GM20431 (cell line): ENCODE results near the gene NRG2.

Source experiments
- in situ Hi-C: fragments of 300-500 bp; cut with MseI, MboI; formaldehyde crosslinking; loops from one replicate; pipeline ENCODE4 v1.15.0; 2020; ENCODE audit warnings: low sequenced_read_pairs; ENCODE audit not compliant: unreplicated experiment

Gene NRG2

DNA sequence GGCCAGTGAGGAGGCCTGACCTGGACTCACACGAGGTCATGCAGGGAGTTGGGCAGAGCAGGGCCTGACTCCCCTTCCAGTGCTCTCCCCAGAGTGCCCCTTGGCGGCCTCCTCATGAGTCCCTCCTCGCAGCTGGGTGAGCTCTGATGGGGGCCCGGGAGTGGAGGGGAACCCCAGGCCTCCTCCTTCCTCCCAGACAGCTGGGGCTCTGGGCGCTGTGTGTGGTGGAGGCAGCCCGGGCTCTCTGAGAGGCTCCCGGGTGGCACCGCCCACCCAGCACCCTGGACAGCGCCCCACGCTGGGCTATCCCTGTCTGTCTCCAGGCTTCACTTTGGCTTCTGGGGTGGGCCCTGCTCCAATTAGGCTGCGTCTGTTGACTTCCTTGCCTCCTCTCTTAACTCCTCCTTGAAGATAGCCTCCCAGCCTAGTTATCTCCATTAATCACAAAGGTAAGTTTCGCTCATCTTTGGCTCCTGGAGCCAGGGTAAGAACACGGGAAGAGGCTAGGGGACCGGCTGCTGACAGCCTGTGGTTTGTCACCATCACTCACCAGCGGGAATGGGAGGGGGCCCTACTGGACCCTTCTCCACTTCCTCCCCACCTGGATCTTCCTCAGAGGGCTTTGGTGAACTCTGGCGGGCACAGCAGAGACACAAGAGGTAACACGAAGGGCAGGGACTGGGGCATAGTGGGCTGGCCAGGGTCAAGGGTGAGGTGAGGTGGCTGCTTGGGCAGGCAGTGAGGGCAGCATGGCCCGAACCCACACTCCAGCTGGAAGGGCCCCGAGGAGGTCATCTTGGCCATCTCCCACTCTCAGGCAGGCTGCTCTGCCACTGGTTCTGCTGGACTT lies 234.4 kb downstream of the NRG2 start:
- in situ Hi-C loops, result no loop called here

DNA sequence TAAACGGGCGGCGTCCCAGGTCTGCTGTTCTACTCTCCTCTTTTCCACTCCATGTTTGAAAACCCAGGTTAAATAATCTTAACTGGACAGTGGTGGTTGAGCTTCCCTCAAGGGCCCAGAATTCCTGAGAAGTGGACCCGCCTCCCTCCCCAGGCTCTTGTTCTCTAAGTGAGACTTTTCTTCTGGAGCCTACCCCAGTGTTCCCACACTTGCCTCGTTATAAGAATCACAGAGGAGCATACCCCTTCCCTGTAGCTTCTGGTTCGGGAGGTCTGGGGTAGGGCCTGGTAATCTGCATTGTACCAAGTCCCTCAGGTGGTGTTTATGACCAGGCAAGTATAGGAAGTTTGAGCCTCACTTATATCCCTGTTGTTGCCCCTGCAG lies 235.5 kb downstream of the NRG2 start:
- in situ Hi-C loops, result no loop called here

DNA sequence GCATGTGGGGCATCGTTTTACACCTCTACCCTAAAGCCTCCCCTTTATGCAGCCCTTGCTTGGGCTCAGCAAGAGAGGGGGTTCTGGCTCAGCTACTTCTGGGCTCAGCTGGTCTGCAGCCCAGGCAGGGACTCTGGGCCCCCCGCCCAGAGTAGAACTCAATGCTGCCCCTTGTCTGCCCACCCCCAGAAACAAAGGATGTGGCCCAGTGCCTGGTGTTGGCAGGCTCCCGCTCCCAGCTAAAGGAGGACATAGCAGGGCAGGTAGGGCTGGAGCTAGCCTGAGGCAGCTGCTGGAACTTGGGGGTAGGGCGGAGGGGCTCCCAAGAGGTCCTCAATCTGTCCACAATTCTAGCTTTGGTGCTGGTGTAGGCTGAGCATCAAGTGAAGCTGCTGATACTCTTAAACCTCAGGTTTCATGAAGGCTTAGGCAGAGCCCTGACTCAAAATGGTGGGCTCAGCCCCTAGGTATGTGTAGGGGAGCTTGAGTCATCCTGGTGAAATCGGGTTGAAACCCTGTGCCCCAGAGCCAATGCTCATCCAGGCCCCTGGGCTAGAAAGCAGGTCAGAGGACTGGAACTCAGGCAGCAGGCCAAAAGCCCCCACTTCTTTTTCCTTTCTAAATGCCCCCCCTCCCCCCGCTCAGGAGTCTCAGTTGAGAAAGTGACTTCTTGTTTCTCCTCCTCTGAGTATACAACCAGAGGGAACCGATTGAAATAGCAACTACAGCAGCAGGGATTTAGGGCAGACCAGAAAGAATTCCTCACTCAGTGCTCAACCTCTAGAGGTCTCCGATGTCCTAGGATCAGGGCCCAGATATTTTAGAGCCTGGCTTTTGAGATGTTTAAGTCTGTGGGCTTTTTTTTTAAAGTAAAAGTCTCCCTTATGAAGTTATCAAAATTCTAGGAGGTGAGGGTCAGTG lies 236.1 kb downstream of the NRG2 start:
- in situ Hi-C loops, result no loop called here

DNA sequence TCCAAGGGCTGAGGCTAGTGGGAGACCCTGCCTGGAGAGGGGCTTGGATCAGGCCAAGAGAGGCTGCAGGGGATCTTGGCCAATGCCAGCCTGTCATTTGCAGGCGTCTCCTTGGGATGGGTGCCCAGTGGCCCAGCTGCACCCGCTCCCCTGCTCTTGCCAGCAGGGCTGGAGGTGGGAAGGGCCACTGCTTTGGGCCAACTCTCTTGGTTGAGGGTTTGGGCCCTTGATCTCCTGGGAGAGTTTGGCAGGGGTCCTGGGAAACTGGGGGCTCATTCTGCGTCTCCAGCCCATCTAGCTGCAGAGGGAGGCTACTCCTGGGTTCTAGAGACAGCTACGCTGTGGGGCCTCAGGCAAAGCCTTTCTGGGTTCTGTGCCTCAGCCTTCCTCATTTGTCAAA lies 237.0 kb downstream of the NRG2 start:
- in situ Hi-C loops, result no loop called here

DNA sequence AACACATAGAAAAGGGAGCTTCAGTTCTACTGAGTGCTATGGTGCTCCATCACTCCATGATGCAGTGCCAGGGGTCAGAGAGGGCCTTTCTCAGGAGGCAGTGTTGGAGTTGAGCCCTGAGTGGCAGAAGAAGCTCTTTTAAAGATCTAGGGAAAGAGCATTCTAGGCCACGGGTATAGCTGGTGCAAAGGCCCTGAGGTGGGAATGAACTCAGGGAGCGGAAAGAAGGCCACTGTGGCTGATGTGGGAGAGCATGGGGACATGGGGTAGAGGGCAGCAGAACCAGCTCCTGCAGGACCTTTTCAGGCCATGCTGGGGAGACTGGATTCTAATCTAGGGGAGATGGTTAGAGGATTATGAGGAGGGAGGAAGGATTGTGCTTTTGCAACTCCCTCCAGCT lies 237.6 kb downstream of the NRG2 start:
- in situ Hi-C loops, result no loop called here

DNA sequence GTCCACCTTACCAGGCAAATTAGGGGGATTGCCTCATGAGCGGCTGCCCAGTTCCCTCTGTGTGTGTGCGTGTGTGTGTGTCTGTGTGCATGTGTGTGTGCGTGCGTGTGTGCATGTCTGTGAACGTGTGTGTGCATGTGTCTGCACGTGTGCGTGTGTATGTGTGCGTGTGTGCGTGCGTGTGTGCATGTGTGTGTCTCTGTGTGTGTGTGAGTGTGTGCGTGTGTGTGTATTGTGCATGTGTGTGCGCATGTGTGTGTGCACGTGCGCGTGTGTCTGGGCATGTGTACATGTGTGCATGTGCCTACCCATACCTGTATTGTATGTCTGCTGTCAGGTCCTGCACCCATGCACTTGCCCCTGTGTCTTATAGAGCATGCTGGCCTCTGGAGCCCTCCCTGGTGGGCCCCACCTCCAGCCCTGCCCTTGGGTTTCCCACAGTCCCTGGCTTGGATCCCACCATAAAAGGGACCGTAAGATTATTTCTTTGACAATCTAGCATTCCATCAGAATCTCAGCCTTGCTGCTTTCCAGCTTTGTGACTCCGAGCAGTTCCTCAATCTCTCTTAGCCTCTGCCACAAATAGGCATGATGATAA lies 238.2 kb downstream of the NRG2 start:
- in situ Hi-C loops, result no loop called here

DNA sequence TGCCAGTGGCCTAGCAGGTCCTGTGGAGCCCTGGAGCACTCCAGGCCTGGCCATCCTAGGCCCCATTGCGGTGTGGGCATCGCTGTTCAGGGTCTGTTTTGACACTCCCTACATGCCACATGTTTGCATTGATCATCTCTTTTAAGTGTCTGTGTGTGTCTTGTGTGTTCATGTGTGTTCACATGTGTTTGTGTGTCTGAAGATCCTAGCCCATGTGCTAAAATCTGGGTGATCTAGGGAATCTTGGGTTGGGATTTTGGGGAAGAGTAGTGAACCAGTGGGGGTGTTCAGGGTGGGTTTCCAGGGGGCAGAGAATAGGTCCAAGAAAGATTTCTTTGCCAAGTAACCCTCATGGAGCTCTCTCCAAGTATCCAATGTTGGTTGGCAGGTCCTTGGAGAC lies 239.1 kb downstream of the NRG2 start:
- in situ Hi-C loops, result no loop called here

DNA sequence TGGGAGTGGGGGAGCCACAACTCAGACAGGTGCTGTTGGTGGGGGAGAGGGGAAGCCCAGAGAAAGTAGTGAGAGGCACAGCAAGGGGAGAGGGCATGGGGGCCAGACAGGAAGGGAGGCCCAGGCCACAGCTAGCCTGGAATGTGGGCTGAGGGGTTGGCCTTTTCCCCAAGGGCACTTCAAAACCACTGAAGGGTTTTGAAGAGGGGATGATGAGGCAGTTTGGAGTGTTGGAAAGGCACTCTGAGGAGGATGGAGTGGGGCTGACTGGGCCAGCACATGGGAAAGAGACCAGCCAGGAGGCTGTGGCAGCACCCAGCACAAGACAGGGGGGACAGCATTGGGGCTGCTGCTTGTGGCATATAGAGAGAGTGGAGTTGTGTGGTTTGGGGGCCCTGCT lies 243.7 kb downstream of the NRG2 start:
- in situ Hi-C loops, result loop anchor here (25.0 kb wide), 1 partner anchor 363 kb away; no protein-coding TSS in a partner anchor

DNA sequence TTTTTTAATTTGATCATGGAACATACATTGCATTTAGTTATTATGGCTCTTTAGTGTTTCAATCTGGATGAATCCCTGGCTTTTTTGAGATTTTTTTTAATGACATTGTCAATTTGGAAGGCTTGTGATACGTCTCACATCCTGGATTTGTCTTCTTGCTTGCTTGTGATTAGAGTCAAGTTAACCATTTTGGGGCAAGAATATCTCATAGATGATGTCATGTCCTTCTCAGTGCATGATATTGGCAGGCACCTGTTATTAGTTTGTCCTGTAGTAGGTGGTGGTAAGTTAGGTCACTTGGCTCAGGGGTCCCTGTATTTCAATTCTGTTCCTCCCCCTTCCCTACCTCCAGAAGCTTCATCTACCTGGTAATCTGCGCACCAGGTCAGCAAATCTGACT lies 244.2 kb downstream of the NRG2 start:
- in situ Hi-C loops, result loop anchor here (25.0 kb wide), 1 partner anchor 363 kb away; no protein-coding TSS in a partner anchor

DNA sequence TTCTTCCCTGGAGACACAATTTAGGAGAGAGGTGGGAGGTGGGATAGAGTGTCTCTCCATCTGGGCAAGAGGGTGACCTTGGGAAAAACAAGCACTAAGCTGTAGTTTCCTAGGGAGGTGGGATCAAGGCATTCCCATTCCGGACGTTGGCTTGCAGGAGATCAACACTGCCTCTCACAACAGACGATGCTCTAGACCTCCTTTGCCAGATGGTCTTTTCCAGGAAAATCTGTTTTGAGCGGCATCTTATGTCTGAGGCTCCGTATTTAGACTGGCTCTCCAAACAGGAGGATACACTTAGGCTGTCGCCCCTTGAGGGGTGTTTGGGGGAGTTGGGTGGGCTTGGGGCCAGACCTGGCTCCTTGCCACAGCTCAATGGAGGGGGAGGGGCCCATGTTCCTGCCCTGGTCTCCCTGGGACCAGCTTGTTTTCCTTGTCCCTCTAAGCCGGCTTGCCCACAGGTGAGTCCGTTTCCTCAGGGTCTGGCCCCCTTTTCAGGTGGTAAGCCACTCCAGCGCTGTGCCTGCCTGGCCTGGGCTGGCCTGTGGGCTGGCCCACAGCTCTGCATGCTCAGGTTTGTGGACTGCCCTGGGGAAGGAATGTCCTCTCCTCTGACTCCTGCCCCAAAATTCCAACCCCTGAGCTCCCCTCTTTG lies 245.1 kb downstream of the NRG2 start:
- in situ Hi-C loops, result loop anchor here (25.0 kb wide), 1 partner anchor 364 kb away; no protein-coding TSS in a partner anchor

DNA sequence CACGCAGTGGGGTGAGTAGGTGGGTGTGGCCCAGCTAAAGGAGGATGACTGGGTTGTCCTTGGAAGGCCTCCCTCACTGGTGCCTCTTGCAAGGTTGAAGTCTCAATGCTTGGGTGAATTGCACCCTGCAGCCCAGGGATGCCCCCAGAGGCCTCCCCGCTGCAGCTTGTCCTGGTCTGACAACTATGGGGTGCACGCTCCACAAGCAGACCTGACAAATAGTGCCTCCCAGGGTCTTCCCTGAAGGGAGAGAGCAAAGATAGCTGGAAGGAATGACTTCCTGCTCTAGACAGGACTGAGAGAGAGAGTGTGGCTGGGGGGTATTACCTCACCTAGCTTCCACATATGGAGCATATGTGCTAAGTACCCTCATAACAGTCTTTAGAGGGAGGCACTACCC lies 245.8 kb downstream of the NRG2 start:
- in situ Hi-C loops, result loop anchor here (25.0 kb wide), 1 partner anchor 365 kb away; no protein-coding TSS in a partner anchor
